ENCODE measurements around the gene TP53RK.

Gene TP53RK

DNA sequence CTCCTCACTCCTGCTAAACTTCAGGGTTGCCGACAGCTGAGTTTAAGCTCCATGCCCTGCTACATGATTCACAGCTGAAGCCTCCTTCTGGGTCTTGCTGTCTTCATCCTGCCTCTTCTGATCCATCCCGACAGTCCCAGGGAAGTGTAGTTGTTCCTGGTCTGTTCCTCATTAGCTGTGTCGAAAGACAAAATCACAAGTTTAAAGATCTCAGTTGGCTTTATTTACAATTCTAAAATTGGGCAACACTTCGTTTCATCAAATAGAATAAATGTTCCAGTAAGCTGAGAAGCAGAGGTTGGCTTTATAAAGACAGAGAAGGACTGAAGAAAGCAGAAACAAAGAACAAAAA lies 16.1 kb upstream of the TP53RK start:
- DNase-seq = no peak

GRCh38 chr20:46704714-46705377 lies 15.6 kb upstream of the TP53RK start:
- DNase-seq = no peak

GRCh38 chr20:46703435-46703834 lies 14.2 kb upstream of the TP53RK start:
- DNase-seq = no peak

DNA sequence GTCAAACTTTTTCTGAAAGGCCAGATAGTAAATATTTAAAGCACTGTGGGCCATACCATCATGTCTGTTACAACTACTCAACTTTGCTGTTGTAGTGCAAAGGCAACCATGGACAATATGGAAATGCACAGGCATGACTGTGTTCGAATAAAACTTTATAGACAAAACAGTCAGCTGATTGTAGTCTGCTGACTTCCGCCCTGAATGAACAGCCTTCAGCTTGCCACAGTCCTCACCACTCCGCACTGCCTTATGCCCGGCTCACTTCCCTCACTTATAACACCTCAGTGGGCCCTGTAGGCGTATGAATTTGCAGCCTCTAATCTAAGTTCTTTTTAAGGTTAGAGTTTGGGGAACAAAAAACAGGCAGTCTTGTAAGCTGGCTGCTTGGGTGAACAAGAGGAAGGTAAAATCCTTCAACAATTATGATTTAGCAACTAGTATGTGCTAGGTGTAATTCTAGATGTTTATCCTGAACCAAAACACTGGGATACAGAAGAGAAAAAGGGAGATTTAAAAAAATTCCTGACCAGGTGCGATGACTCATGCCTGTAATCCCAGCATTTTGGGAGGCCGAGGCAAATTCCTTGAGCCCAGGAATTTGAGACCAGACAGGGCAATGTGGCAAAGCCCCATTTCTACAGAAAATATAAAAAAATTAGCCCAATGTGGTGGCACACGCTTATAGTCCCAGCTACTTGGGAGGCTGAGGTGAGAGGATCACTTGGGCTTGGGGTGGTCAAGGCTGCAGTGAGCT lies 13.4 kb upstream of the TP53RK start:
- DNase-seq = no peak

GRCh38 chr20:46701986-46702385 lies 12.7 kb upstream of the TP53RK start:
- no peak for DNase-seq

- no peak for DNase-seq
Observed at GRCh38 chr20:46701556-46701955, 12.3 kb upstream of the TP53RK start.

- DNase-seq = no peak
Observed at GRCh38 chr20:46701057-46701456, 11.8 kb upstream of the TP53RK start.

- no peak for DNase-seq
Observed at GRCh38 chr20:46700481-46700880, 11.2 kb upstream of the TP53RK start.

DNA sequence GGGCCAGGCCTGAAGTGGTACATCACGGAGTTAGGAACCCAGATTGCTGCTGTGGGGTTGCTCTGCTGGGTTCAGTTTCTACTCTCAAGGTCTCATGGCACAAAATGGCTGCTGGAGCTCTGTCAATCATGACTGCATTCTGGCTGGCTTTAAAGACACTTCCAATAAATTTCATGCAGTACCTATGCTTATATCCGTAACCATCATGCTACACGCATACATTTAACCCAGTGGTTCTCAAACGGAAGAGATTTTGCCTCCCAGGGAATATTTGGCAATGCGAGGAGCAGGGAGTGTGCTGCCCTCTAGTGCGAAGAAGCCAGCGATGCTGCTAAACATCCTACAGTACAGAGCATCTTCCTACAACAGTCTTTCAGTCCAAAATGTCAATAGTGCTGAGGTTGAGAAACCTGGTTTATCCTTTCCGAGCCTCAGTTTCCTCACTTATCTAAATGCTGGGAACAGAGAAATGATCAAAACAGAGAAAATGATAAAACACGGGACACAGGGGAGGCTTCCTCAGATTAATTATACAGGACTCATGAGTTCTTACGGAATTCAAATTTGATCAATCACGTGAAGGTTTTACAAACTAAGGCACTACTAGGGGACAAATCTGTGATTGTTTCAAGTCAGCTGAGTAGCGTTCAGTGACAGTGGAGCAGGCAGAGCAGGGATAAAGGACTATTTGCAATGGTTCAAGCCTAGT lies 10.6 kb upstream of the TP53RK start:
- no peak for DNase-seq

- DNase-seq = no peak
Observed at GRCh38 chr20:46698788-46699187, 9.5 kb upstream of the TP53RK start.

DNA sequence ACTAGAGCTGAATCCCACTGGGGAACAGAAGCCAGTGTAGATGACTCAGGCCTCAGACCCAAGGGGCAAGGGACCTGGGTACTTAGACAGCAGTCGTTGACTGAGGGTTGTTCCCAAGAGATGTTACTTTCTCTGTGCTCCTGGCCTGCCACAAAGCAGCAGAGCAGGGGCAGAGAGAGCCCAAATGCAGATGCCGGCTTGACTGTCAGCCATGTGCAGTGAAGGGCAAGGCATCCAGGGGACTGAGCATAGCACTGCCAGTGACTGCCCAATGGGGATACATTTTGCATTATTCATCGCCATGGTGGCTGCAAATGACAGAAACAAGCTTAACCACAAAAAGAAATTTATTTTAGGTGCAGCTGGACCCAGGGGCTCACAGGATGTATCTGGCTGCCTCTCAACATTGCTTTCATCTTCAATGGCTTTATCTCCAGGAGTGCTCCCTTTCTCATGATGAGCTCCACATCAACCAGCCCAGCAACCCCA lies 7.6 kb upstream of the TP53RK start:
- DNase-seq = no peak

- DNase-seq = no peak
Observed at GRCh38 chr20:46695892-46696291, 6.6 kb upstream of the TP53RK start.

- peak; percentile 24 to 48 for DNase-seq
Observed at GRCh38 chr20:46694484-46694883, 5.2 kb upstream of the TP53RK start.

GRCh38 chr20:46691196-46691595 lies 2.0 kb upstream of the TP53RK start:
- DNase-seq = no peak

GRCh38 chr20:46690219-46691106 lies 1.2 kb upstream of the TP53RK start:
- DNase-seq = no peak

- DNase-seq = no peak
Observed at GRCh38 chr20:46689754-46690085, 476 bp upstream of the TP53RK start.

GRCh38 chr20:46688151-46689081 lies 828 bp downstream of the TP53RK start:
- no peak for DNase-seq

DNA sequence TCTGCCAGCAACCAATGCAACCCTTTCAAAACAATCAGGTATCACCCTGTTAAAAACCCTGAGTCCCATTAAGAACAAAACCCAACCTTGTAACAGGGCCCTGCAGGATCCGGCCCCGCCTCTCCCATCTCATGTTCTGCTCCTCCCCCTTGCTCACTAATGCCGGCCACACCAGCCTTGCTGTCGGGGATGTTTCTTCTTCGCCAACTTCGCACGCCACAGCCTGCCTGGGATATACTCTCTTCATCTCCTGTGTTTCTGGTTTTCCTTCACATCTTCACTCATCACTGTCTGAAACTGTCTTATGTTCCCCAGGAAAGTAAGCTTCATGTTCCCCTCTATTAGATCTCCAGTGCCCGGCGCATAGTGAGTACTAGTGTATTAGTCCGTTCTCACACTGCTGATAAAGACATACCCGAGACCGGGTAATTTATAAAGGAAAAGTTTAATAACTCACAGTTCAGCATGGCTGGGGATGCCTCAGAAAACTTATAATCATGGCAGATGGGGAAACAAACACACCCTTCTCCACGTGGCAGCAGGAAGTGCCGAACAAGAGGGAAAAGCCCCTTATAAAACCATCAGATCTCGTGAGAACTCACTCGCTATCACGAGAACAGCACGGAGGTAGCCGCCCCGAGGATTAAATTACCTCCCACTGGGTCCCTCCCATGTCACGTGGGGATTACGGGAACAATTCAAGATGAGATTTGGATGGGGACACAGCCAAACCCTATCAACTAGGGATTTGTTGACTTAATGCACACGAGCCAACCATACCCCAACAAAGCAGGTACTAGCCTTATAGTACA lies 5.1 kb downstream of the TP53RK start:
- DNase-seq = no peak

DNA sequence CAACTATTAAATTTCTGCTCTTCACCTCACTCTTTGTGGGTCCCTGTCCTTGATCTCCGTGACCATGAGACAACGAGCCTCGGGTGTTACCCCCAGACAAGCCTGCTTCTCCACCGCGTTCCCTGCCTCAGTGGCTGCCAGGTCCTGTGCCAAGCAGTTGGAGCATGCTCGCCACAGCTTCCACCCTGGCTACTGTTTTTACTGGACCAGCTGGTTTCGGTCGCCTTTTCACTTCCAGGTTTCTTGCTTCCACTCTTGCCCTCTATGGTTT lies 5.6 kb downstream of the TP53RK start:
- DNase-seq = no peak

- no peak for DNase-seq
Observed at GRCh38 chr20:46683011-46683667, 6.1 kb downstream of the TP53RK start.

Measured in CD4-positive, alpha-beta T cell treated with Interleukin-4 for 1 hour (primary cell).